GM19463 (cell line): ENCODE data around the gene NUP54.
A peak's percentile ranks its signal among the peaks of the same experiment; 100 is the strongest.

Experiments
- ATAC-seq: cut with Tn5 transposase; IDR thresholded peaks from one replicate; pipeline ENCODE4 v1.9.1; 2021; ENCODE audit warnings: mild to moderate bottlenecking, moderate library complexity; ENCODE audit not compliant: unreplicated experiment

Gene NUP54

GRCh38 chr4:76147454-76148141, 599 bp downstream of the NUP54 start:
- peak; percentile 36 for ATAC-seq

DNA sequence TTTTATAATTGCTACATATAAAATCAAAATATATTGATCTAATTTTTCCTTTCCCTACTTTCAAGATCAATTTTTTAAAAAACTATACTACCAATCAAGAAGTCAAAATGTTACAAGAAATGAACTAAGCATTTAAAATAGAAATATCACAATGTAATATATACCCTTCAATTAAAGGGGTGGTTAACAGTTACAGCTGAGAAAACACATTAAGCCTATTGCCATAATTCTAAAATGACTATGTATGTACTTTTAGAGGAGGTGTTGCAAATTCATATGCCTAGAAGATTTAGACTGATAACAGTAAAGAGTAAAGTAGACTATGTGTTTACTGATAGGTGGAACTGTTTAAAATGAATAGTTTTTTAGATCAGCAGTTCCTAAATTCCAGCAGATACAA, 3.7 kb downstream of the NUP54 start:
- ATAC-seq = no peak

- ATAC-seq = no peak
Measured at GRCh38 chr4:76141241-76141640, 7.0 kb downstream of the NUP54 start.

DNA sequence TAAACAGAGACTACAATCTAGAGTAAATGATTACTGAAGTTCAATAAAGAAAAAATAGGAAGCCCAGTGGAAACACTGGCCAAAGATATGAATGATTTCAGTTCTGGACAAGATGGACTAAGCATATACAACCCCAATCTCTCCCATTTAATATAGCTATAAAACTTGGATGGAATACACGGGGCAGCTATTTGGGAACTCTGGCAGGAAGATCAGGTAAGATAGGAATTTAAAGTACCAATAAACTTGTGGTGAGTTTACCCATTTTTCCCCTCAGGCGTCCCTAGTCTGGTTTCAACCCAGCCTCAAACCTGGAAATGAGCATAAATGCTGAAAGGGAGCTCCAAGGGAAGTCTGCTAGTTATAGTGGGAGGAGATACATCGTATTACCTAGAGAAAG, 20.4 kb downstream of the NUP54 start:
- ATAC-seq = no peak

DNA sequence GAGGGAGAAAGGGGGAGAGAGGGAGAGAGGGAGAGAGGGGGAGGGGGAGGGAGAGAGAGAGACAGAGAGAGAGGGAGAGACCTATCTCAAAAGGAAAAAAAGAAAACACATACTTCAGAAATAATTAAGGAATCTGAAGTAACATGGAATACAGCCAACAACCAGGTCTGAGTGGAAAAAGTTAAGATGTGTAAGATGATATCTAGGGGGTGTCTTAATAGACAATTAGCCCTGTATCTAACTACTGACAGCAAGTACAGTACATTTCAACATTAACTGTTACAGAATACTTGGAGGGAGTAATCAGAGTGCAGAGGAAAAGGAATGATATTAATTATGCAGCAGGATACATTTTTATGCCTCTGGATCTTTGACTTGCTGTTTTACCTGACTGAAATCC, 22.4 kb downstream of the NUP54 start:
- ATAC-seq = no peak

GRCh38 chr4:76120199-76120598, 28.0 kb downstream of the NUP54 start:
- ATAC-seq = no peak

DNA sequence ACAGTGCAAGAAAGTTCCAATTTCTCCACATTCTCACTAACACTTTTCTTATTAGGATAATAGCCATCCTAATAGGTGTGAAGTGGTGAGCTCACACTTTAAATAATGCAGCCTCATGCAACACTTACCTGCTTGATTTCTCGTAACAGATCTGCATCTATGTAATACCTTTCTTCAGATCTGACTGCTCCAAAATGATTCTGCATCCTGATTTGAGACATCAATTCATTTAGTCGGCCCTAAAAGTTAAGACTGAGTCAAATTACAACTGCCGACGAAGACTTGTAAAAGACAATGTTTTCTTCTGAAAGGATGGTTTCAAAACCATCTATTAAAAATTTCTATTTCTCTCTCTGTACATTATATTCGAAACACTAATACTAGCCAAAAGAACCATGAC, 30.7 kb downstream of the NUP54 start:
- ATAC-seq = no peak

- no peak for ATAC-seq
Measured at GRCh38 chr4:76116821-76117220, 31.4 kb downstream of the NUP54 start.

- no peak for ATAC-seq
Measured at GRCh38 chr4:76108467-76109181, 39.6 kb downstream of the NUP54 start.

- ATAC-seq = no peak
Measured at GRCh38 chr4:76106442-76106841, 41.8 kb downstream of the NUP54 start.

DNA sequence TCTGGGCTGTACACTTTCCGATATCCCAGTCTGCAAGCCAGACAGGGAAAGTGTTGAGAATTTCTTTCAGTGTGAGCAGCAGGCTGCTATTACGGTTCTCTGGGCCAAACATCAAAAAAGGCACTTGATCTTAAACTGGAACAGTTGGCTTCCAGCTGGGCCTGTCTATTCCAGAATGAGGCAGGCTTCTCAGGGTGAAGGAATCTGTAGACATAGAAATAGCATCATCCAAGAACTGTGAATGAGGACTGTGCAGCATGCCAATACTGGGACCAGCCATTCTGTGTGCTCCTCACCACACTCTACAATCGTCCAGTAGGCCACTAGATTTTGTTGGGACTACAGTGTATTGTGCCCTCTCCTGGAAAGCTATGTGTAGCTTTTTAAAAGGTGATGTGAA, 42.5 kb downstream of the NUP54 start:
- ATAC-seq = no peak

DNA sequence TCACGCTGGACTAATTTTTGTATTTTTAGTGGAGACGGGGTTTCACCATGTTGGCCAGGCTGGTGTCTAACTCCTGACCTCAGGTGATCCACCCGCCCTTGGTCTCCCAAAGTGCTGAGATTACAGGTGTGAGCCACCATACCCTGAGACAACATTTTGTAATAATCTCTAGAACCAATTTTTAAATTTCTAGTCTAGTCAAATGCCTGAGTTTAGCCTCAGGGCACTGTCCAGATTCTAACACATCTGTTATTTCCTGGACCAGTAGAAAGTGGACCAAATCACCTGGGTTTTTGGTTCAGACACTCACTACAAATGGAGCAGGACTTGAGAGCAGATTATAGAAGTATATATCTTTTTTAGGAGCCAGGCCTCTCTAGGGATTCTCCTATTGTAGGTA, 52.1 kb downstream of the NUP54 start:
- ATAC-seq = no peak

DNA sequence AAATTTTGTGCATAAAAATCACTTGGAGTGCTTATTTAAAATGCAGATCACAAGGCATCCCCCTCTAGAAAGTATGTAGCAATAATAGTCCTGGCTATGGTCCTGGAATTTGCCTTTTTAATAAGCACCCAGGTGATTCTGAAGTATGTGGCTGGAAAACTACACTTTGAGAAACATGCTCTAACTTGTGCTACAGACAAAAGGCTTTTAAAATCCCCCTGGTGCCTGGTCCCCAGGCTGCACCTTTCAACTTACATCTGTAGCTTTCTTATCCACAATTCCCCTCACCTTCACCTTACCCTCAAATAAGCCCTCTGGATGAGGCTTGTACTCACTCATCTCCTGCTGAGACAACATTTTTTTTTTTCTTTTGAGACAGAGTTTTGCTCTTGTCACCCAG, 52.6 kb downstream of the NUP54 start:
- ATAC-seq = no peak

DNA sequence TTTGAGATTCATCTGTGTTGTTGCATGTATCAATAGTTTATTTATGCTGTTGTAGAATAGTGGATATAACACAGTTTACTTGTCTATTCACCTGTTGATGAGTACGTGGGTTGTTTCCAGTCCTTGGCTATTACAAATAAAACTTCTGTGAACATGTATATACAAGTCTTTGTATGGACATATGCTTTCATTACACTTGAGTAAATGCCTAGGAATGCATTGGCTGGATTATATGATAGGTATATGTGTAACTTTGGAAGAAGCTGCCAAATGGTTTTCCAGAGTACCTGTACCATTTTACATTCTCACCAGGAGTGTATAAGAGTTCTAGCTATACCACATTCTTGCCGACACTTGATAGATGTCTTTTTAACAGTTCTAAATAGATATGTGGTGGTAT, 57.1 kb downstream of the NUP54 start:
- ATAC-seq = no peak

DNA sequence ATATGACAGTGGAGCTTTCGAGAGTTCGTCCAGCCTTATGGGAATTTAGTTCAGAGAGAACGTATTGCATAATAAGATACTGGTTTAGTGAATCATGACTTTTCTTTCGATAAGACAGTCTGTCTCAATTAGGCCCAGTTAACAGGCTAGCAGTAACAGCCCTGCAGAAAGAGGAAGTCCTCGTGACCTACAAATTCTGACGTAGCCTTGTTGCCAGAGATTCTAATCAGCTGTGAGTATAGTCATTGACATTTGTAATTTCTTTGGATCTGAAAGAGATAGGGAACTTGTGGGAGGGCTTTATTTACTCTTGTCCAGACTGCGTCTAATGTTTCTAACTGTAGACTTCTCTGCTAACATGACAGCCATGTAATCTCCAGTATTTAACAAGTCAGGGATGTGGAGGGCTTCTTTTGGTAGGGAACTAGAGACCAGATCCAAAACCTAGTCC, 57.9 kb downstream of the NUP54 start:
- ATAC-seq = peak; percentile 53

DNA sequence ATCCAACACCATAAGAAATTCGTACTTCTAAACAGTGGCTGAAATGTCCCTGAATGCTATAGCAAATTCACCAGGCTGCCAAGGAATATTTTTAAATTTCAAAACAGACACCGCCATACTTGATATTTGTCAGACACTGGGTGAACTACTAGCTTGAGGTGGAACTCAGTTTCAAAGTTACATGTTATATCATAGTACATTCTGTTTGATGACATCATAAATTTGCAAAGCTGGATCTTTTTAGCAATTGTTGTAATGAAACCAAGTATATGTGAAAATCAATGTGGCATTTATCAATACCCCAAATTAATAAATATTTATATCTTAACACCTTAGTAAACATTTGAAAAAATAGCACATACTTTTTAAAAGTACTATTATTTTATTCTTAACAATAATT, 59.5 kb downstream of the NUP54 start:
- ATAC-seq = no peak

GRCh38 chr4:76087007-76087769, 61.0 kb downstream of the NUP54 start:
- no peak for ATAC-seq

GRCh38 chr4:76084542-76084941, 63.7 kb downstream of the NUP54 start:
- ATAC-seq = no peak

GRCh38 chr4:76083386-76083988, 64.7 kb downstream of the NUP54 start:
- ATAC-seq = no peak

DNA sequence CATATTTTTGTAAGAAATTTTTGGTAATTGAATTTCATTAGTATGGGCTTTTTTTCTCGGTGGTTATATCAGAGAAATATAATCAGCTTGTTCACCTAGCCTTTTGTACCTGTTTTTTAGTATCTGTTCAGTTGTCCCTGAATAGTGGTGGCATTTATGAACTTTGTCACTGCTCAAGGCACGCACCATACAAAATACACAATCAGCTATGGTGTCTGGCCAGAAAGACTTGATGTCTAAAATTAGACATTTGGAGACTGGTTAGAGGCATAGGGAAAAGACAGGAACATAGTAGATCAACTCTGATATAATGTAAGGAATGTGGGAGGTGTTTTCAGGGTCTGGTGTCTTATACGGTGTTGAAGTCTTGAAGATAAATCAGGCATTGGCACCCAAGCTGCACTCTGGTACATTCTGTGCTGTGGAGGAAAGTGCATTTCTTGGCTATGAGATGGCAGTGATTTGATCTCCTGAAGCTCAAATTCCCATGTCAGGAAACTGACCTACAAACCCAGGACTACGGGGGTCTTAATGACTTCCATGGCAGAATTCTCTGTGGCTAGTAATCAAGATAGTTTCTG, 70.1 kb downstream of the NUP54 start:
- no peak for ATAC-seq

DNA sequence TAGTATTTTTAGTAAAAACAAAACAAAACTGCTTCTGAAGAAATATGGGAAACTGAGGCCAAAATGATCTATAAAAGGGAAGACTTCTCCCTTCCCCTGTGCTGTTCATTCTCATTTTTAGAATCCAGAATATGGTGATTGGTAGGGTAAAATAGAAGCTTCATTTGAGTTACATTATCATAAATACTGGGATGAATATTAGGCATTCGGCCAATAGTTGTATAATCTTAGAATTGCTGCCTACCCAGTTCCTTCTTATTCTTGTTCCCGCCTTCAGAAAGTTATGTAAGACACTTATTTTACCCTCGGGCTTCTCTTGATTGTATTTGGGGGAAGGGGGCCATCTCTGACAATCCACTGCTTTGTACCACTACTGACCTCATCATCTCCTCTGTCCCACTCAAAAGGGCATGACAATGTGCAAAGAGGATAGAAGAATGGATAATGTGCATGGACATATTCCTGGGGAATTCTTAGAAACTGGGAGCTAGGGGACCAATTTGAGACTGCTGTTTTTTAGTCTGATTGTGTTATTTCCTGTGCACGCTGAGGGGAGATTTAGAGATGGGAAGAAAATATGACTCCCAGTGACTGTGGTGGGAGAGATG, 73.1 kb downstream of the NUP54 start:
- no peak for ATAC-seq
